22Rv1 (cell line): Measurements from ENCODE around the gene LCN1.

Experiments used
- CTCF ChIP-seq: fragments of 450-650 bp; IDR thresholded peaks from 2 replicates; pipeline ENCODE4 v1.5.1; 2017; ENCODE audit warnings: mild to moderate bottlenecking
- ZFX ChIP-seq: fragments of 450-650 bp; IDR thresholded peaks from 2 replicates; pipeline ENCODE4 v1.6.1; 2017; ENCODE audit warnings: antibody characterized with exemption, borderline replicate concordance

- TF ChIP-seq CTCF (no peak), ZFX (no peak)
Measured at GRCh38 chr9:135554718-135555117, 33.5 kb downstream of the LCN1 start.
